Keratinocyte (primary cell): ENCODE data around the gene PDZD11.

Experiments
- EZH2 ChIP-seq: IDR thresholded peaks from one replicate; pipeline ENCODE4 v1.6.1; 2012; ENCODE audit warnings: inconsistent platforms, mild to moderate bottlenecking, low read length, moderate library complexity
- TF ChIP-seq, protein P1 (sequence below), 3 experiments: IDR thresholded peaks in 1 of 3; conservative IDR thresholded peaks in 1 of 3; optimal IDR thresholded peaks in 1 of 3; 2 replicates in 2 of 3; 3 replicates in 1 of 3; pipeline versions ENCODE3 to v1.5.1; 2011; ENCODE audit warnings: low read length in 3 of 3, mild to moderate bottlenecking in 3 of 3, moderate library complexity in 2 of 3, control low read depth in 1 of 3, inconsistent platforms in 1 of 3; ENCODE audit not compliant: insufficient read depth in 2 of 3; ENCODE audit errors: extremely low read depth in 1 of 3

DNA sequence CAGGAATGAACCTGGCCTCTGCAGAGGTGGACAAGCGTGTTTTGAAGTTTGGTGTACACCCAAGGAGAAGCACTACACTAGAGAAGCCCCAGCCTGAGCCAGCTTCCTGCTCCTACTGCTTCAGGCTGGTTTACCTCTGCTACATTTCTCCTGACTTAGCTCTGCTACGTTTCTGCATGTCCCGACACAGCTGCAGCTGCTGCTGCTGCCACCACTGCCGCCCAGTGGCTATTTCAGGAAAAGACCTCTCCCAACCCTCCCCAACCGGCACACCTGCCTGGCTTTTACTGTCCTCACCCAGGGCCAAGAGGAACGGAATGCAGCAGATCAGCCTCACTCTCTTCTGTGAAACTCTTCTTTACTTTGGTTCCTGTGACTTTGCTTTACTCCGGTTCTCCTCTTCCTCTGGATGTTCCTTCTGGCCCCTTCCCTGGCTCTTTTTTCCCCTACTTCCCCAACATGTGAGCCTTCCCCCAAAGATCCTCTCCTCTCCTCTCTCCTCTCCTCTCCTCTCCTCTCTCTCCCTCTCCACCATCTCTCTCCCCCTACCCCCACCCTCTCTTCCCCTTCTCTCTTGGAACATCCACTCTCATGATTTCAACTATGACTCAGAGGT is 26.7 kb downstream of the PDZD11 start:
- TF ChIP-seq, protein P1, sequence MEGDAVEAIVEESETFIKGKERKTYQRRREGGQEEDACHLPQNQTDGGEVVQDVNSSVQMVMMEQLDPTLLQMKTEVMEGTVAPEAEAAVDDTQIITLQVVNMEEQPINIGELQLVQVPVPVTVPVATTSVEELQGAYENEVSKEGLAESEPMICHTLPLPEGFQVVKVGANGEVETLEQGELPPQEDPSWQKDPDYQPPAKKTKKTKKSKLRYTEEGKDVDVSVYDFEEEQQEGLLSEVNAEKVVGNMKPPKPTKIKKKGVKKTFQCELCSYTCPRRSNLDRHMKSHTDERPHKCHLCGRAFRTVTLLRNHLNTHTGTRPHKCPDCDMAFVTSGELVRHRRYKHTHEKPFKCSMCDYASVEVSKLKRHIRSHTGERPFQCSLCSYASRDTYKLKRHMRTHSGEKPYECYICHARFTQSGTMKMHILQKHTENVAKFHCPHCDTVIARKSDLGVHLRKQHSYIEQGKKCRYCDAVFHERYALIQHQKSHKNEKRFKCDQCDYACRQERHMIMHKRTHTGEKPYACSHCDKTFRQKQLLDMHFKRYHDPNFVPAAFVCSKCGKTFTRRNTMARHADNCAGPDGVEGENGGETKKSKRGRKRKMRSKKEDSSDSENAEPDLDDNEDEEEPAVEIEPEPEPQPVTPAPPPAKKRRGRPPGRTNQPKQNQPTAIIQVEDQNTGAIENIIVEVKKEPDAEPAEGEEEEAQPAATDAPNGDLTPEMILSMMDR (optimal IDR thresholded peaks at IDR 0.05 in 1 of 3, IDR thresholded peaks at IDR 0.05 in 1 of 3, conservative IDR thresholded peaks at IDR 0.05 in 1 of 3; ENCODE audit: extremely low read depth in 1 of 3, insufficient read depth in 2 of 3, low read length in 3 of 3), result peak; percentile 73 to 84 (median 78)
- TF ChIP-seq EZH2, result no peak
